AG10803 (cell line): Measurements from ENCODE around the gene GGTA1.
"Not testable (repeated sequence)": the region's sequence is repeated elsewhere in the genome, so short reads cannot be mapped to it uniquely, and the experiment has no call there.

ENCODE experiments used
- DNase-seq: peaks from one replicate; pipeline ENCODE4 v3.0.0; 2010; ENCODE audit warnings: low read depth
- H3K4me3 ChIP-seq: 2 replicates; pipeline ENCODE4 v1.5.1; 2011; ENCODE audit warnings: mild to moderate bottlenecking, low read length, control low read depth
- TF ChIP-seq, protein P1 (sequence below): conservative IDR thresholded peaks from 2 replicates; pipeline ENCODE4 v1.5.1; 2011; ENCODE audit warnings: mild to moderate bottlenecking, low read length, control low read depth, inconsistent platforms

The GGTA1 gene

DNA sequence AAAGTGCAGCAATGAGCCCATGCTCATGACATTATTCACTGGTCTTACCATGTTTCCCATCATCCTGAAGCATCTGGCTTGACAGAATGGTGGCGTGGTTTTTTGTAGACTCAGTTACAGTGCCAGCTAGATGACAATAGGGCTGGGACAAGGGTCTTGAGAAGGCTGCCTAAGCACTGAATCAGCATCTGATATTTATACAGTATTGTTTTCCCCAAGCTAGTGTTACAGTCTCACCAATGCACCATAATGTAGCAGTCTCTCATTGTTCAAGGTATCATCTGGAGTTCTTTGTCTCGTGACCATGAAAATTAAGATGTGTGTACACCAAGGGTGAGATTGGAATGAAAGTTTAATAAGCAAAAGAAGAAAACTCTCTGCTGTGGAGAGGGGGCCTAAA, 19.0 kb upstream of the GGTA1 start:
- TF ChIP-seq, protein P1, sequence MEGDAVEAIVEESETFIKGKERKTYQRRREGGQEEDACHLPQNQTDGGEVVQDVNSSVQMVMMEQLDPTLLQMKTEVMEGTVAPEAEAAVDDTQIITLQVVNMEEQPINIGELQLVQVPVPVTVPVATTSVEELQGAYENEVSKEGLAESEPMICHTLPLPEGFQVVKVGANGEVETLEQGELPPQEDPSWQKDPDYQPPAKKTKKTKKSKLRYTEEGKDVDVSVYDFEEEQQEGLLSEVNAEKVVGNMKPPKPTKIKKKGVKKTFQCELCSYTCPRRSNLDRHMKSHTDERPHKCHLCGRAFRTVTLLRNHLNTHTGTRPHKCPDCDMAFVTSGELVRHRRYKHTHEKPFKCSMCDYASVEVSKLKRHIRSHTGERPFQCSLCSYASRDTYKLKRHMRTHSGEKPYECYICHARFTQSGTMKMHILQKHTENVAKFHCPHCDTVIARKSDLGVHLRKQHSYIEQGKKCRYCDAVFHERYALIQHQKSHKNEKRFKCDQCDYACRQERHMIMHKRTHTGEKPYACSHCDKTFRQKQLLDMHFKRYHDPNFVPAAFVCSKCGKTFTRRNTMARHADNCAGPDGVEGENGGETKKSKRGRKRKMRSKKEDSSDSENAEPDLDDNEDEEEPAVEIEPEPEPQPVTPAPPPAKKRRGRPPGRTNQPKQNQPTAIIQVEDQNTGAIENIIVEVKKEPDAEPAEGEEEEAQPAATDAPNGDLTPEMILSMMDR, result no peak
- DNase-seq, result no peak
- H3K4me3 ChIP-seq, result no peak overlapping the region

GRCh38 chr9:121513166-121513565, 13.5 kb upstream of the GGTA1 start:
- DNase-seq, H3K4me3 ChIP-seq: not testable (repeated sequence)

DNA sequence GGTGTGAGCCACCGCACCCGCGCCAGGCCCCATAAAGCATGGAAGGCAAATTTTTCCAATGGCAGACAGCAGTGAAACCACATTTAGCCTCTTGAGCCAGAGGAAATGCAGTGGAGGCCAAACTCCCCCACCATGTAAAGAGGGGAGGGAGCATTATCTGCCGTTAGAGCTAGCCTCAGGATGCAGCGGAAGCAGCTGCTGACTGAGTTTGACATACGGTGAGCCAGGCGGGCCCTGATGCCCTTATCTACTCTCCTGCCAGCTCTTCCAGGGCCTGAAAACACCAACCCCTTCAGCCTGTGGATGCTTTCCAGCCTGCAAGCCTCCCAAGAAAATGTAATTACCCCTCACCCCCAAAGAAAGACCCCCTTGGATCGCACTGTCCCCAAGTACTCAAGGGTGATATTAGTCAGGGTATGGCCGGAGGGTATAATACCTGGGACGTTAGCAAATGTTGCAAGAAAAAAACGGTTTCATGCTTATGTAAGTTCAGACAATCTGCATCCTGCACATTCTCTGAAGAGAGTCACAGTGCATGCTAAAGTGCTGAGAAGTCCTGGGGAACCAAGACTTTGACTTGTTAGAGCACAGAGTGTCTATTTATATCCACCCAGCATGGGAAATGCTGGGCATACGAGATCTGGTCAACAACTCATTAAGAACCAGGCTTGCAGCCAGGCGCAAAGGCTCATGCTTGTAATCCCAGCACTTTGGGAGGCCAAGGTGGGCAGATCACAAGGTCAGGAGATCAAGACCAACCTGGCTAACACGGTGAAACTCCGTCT, 11.3 kb upstream of the GGTA1 start:
- DNase-seq, result peak; percentile 20
- no peak overlapping the region for H3K4me3 ChIP-seq
- TF ChIP-seq, protein P1, result no peak

GRCh38 chr9:121509180-121509579, 9.5 kb upstream of the GGTA1 start:
- DNase-seq, result peak; percentile 45
- H3K4me3 ChIP-seq, result no peak overlapping the region

DNA sequence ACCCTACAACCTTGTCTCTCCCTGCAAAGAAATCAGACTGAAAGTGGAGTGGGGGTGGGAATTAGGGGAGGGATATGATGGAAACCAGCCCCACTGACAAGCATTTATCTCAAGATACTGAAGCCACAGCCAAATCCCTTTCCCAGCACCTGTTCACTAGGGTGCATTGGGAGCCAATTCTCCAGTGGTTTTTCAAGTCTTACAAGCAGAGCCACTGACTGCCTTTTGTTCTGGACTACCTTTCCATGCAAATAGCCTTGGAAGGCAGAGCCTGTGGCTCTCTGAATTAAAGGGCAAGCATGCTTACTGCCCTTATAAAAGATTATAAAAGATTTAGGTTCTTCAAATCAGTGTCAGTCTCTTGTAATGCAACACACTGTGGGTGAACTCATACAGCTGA, 8.8 kb upstream of the GGTA1 start:
- no peak overlapping the region for H3K4me3 ChIP-seq
- no peak for DNase-seq
- TF ChIP-seq, protein P1, result no peak

More at GRCh38 chr9:121509180-121509579, 9.5 kb upstream of the GGTA1 start:
- TF ChIP-seq, protein P1, result no peak

DNA sequence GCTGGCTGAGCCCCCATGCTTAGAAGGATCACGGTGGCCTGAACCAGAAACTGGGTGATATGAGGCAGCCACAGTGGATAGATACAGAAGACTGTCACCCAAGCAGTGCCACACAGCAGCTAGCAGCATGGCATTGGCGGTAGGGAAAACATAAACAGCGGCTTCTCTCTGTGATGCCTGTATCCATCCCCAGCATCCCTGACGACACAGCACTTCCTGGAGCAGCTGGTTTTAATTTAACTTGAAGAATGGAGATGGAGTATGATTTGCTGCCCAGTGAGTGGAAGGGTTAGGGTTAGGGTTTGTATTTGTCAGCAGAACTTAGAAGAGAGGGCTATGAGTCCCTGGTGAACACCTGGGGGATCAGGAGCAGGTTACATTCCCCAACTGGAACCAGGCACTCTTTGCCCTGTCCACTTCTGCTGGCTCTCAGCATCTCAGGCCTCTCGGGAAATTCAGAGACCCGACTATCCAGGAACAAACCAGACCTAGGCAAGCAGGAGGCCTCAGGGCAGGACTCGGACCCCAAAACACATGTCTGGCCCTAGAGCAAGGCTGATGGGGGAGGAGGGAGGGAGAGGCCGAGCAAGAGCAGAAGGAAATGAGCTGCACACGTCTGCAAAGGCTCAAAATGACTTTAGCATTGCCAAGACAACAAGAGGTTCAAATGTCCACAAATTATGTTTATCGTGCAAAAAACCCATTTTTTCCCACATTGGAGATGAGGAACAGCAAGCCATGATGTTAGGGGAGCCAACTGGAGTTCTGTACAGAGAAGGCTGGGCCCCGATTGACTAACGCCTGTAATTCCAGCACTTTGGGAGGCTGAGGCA, 6.5 kb upstream of the GGTA1 start:
- no peak overlapping the region for H3K4me3 ChIP-seq
- peak; percentile 29 for DNase-seq
- TF ChIP-seq, protein P1, result no peak

GRCh38 chr9:121503444-121503843, 3.8 kb upstream of the GGTA1 start:
- H3K4me3 ChIP-seq, result no peak overlapping the region
- DNase-seq, result peak; percentile 58
- TF ChIP-seq, protein P1, result no peak
